ENCODE measurements around the gene TNPO2. TPM values are rescaled to one million over a fixed set of nuclear protein-coding genes. Genes with fewer than 3 reads are reported as not detected.

Gene TNPO2
- total RNA-seq, 1 donor from 2014 or later = 76.3 TPM

GRCh38 chr19:12649941-12650340 lies 73.8 kb downstream of the TNPO2 start:
- Mint-ChIP-seq H3K27me3 (ENCODE audit: low read depth, unreplicated experiment) (no peaks in the 10 kb centered on the region), H3K4me3 (ENCODE audit: unreplicated experiment) (no peak overlapping the region), H3K27ac (ENCODE audit: unreplicated experiment) (no peak overlapping the region), H3K4me1 (ENCODE audit: low read depth, unreplicated experiment) (no peaks in the 10 kb centered on the region), H3K36me3 (ENCODE audit: low read depth, unreplicated experiment) (peaks cover 22% of the 10 kb centered on the region), H3K9me3 (ENCODE audit: unreplicated experiment) (no peaks in the 10 kb centered on the region)
- Histone ChIP-seq H3K36me3 (ENCODE audit: insufficient read depth, low read length) (peaks cover 1% of the 10 kb centered on the region), H3K9ac (ENCODE audit: low read length) (no peak overlapping the region), H3K79me2 (ENCODE audit: insufficient read depth, low read length) (no peaks in the 10 kb centered on the region), H3K27me3 (ENCODE audit: insufficient read depth, low read length) (no peaks in the 10 kb centered on the region), H3K27ac (ENCODE audit: low read depth, low read length) (no peak overlapping the region), H3K4me3 (ENCODE audit: insufficient read depth, low read depth, low read length) (no peak overlapping the region), H3K4me1 (ENCODE audit: insufficient read depth, low read length) (no peaks in the 10 kb centered on the region), H3K4me2 (ENCODE audit: low read length) (no peak overlapping the region), H3K9me3 (ENCODE audit: insufficient read depth, low read depth, low read length) (no peaks in the 10 kb centered on the region), H4K20me1 (ENCODE audit: insufficient read depth, low read length) (no peaks in the 10 kb centered on the region), H2AFZ (ENCODE audit: low read depth, low read length) (no peak overlapping the region)
- no peak for DNase-seq (ENCODE audit: low read depth)
- no peak for TF ChIP-seq EZH2 (IDR thresholded peaks at IDR 0.05; ENCODE audit: insufficient read depth, low read length)
- TF ChIP-seq CTCF (IDR thresholded peaks at IDR 0.05; ENCODE audit: insufficient read depth, low read depth, low read length) = no peak
- no peak for FAIRE-seq

Other genes with a start within 250 kb of the TNPO2 start
- 2.3 and 2.8 TPM in 2 replicates for gene ZNF709, start 239.1 kb downstream of the TNPO2 start, total RNA-seq
- 9.7 and 11.5 TPM in 2 replicates for gene ZNF564, start 172.4 kb downstream of the TNPO2 start, total RNA-seq
- 8.2 and 12.5 TPM in 2 replicates for gene ZNF490, start 113.1 kb downstream of the TNPO2 start, total RNA-seq
- gene ZNF791, start 113.0 kb downstream of the TNPO2 start, total RNA-seq = 23.2 and 29.6 TPM in 2 replicates
- gene MAN2B1, start 57.2 kb downstream of the TNPO2 start, total RNA-seq = 105 and 129 TPM in 2 replicates
- gene WDR83, start 57.1 kb downstream of the TNPO2 start, total RNA-seq = 10.0 and 13.3 TPM in 2 replicates
- 43.4 and 47.6 TPM in 2 replicates for gene DHPS, start 42.1 kb downstream of the TNPO2 start, total RNA-seq
- gene GNG14, start 35.9 kb downstream of the TNPO2 start, total RNA-seq = not detected in 2 replicates
- 9.9 and 11.6 TPM in 2 replicates for gene FBXW9, start 27.3 kb downstream of the TNPO2 start, total RNA-seq
- 172 and 178 TPM in 2 replicates for gene TRIR, start 10.8 kb upstream of the TNPO2 start, total RNA-seq
- gene GET3, start 13.6 kb upstream of the TNPO2 start, total RNA-seq = 63.0 and 66.8 TPM in 2 replicates
- not detected in 2 replicates for gene BEST2, start 27.9 kb upstream of the TNPO2 start, total RNA-seq
- 21.7 and 25.9 TPM in 2 replicates for gene HOOK2, start 51.6 kb upstream of the TNPO2 start, total RNA-seq
- 101 and 126 TPM in 2 replicates for gene JUNB, start 67.6 kb upstream of the TNPO2 start, total RNA-seq
- 145 and 166 TPM in 2 replicates for gene PRDX2, start 77.9 kb upstream of the TNPO2 start, total RNA-seq
- 3.6 and 4.5 TPM in 2 replicates for gene THSD8, start 78.1 kb upstream of the TNPO2 start, total RNA-seq
- gene RNASEH2A, start 82.7 kb upstream of the TNPO2 start, total RNA-seq = 5.4 and 10.5 TPM in 2 replicates
- not detected in 2 replicates for gene RTBDN, start 110.6 kb upstream of the TNPO2 start, total RNA-seq
- gene MAST1, start 114.6 kb upstream of the TNPO2 start, total RNA-seq = 5.4 and 6.3 TPM in 2 replicates
- gene DNASE2, start 157.5 kb upstream of the TNPO2 start, total RNA-seq = 33.1 and 37.8 TPM in 2 replicates
- 0.17 TPM in 1 of 2 replicates, not detected in the other for gene KLF1, start 163.3 kb upstream of the TNPO2 start, total RNA-seq
- 15.5 and 17.5 TPM in 2 replicates for gene GCDH, start 167.2 kb upstream of the TNPO2 start, total RNA-seq
- gene SYCE2, start 195.4 kb upstream of the TNPO2 start, total RNA-seq = 0.50 TPM in 1 of 2 replicates, not detected in the other
- 76.7 and 80.4 TPM in 2 replicates for gene FARSA, start 209.8 kb upstream of the TNPO2 start, total RNA-seq
- 2,193 and 2,309 TPM in 2 replicates for gene CALR, start 214.7 kb upstream of the TNPO2 start, total RNA-seq
- gene RAD23A, start 221.9 kb upstream of the TNPO2 start, total RNA-seq = 40.6 and 48.5 TPM in 2 replicates
- gene GADD45GIP1, start 233.3 kb upstream of the TNPO2 start, total RNA-seq = 34.0 and 35.5 TPM in 2 replicates
- 0.14 TPM in 1 of 2 replicates, not detected in the other for gene DAND5, start 245.6 kb upstream of the TNPO2 start, total RNA-seq

Data from astrocyte (in vitro differentiated cells and primary cell).